GM21528 (cell line): ENCODE measurements around the gene TPRG1.

Experiments used
- ATAC-seq: cut with Tn5 transposase; IDR thresholded peaks from one replicate; pipeline ENCODE4 v1.9.1; 2021; ENCODE audit warnings: mild to moderate bottlenecking, moderate library complexity; ENCODE audit not compliant: unreplicated experiment, low FRiP score

Gene TPRG1

DNA sequence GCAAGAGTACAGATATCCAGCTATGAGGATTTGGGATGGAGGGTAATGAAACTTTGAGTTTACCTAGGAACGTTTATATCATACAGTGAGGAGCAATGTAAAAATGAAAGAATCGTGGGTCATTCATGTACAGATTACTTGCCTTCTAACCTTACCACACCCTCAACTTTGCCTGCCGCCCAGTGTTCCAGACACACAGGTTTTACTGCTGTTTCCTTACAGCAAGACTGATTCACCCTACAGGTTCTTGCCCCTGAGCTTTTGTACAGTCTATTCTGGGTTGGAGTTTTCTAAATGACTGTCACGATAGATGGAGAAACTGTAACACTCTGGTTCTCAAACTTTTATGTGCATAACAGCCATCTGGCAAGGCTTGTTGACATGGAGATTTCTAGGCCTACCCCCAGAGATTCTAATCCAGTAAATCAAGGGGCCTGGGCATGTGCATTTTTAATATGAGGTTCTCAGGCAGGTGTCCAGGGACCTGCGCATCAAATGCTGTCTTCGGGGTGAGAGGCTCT, 6.6 kb upstream of the TPRG1 start:
- no peak for ATAC-seq

DNA sequence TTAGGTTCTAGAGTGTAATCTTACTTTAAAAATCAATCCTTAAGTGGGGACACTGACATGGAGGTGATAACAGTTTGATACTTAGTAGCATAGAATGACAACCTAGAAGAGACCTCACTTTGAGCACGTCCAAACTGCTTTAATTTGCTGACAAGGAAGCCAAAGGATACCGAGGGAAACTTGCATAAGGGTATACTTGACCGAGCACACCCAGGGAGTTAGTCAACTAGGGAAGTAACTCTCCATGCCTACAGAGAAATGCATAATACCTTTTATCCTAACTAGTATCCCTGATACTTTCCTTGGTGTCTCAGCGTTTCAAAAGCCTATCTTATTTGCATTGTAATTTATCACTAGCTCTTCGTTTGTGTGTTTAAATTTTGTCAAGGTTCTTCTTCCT, 5.5 kb upstream of the TPRG1 start:
- no peak for ATAC-seq

DNA sequence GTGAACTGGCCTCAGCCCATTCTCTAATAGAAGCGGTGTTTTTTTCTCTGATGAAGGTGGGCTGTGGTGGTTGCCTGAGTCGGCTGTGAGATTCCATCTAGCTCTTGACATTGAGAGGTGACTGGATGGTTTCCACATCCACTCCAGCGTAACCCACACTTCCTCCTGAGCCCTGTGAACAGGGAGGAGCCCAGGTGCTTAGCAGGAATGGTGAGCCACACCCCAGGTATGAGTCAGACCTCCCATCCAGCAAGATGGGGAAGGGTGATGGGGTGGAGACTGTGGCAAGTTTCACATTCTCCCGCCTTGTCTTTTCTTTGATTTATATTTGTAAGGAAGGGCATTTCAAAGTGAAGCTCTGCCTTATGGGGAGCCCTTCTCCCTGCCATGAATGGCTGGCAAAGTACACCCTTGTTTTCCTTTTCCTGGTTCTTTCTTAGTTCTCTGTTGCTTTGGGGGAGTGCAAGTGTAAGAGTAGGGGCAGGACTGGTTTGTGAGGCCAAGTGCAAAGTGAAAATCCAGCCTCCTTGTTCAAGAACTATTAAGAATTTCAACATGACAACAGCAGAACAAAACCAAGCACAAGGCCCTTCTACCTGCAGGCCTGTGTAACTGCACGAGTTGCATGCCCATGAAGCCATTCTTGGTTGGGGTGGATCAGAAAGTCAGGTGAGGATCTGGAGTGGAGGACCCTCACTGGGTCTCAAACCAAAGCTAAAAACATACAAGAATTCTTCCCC, 4.6 kb upstream of the TPRG1 start:
- no peak for ATAC-seq

DNA sequence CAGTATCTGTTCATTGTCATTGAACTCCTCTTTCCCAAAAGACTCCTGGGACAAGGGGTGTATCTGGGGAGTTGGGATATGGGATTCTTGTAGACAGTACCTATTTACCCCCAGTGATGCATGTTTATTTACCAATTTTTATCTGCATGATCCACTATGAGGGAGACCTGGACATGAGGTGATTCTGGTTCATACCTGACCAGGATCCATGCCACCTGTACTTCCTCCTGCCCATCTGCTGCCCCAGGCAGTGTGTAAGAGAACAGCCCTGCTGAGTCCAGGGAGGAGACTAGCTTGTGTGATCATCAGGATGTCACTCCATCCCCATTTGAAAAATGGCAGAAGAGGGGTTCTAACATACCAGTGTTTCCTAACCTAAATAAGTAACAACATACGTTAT, 3.1 kb upstream of the TPRG1 start:
- no peak for ATAC-seq

DNA sequence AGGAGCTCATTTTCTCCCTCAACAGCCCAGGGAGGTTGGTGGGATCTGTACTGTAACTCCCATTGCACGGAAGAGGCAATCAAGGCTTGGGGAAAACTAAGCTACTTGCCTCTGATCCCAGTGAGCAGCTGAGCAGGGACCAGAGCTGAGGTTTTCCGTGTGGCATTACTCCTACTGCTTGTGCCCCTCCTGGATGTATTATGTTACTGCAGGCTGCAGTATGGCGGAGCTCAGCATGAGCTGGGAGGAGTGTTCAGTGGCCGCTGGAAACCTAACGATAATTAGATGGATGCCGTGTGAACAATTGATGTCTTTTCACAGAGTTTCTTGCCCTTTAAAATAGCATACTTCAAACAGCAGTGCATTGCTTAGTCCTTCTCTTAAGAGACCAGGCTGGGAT, 2.0 kb upstream of the TPRG1 start:
- no peak for ATAC-seq

DNA sequence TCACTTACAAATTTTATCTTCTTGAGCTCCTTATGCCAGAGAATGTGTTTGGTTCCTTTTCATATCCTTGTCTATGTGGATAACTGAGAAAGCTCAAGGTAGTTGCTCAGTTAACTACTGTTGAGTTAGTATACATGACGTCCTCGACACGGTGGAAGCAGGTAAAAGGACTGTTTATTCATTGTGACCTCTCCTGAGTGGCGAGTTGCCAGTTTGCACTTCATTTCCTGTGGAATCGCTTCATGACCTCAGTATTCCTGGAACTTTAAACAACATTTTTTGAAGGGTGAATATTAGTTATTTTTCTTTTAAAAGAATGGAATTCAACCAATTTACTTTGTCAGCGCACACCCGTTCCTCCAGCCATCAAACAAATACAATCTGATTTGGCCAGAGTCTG, 1.2 kb upstream of the TPRG1 start:
- ATAC-seq: no peak

DNA sequence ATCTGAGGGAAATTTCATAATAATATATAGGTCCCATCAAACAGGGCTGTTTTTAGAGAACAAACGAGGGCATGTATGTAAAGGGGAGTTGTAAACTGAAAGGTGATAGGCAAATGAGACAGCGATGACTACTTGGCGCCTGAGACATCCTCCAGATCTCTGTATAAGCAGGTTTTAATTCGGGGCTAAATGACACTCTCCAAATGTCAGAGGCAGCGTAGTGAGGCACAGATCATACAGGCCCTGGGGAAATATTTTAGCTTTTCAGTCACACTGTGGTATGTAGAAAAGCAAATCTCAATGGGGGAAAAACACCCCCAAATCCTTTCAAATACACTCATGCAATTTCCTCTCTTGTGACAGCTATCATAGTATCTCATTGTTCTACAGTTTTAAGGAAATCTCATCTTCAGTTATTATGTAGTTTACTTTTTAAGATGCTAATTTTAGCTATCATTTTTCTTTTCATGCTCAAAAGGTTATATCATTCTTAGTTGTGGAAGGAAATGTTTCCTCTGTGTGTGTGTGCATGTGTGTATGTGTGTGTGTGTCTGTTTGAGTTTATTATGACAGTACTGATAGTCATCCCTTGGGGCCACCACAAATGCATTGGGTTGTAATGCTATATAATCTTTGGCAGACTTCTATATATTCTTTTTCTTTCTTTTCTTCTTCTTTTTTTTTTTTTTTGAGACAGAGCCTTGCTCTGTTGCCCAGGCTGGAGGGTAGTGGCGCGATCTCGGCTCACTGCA, 1.1 kb downstream of the TPRG1 start:
- ATAC-seq: no peak

DNA sequence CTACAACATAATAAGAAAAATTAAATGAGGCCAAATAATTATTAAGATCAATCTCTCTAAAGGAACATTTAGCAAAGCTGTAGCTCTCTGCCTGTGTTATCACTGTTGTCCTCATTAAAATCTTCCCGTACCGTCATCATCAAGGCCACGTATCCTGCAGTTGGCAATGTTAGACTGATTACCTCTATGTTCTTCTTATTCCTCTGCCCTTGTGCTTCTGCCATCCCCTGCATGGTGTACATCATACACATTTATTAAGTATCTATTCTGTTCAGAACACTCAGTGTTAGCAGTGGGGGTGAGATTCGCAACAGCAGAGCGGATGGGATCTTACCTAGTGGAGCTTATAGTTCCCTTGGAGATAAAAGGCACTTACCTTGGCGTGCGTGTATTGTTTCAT, 12.8 kb downstream of the TPRG1 start:
- no peak for ATAC-seq

DNA sequence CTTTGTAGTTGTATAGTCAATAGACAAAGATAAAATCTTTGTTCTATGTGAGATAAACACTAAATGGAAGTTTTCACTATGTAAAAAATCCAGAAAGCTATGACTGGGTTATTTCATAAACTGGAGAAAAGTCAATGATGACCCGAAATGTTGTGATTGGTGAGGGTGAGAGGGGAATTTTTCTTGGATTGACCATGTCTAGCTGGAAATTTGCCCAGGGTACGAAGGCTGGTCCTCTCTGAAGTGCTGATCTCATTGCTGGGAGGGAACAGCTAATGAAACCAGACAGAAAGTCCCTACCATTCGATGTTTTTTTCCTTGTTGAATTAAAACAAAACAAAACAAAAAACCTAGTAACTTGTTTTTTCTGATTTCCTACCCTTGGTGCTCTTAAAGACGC, 14.3 kb downstream of the TPRG1 start:
- no peak for ATAC-seq

DNA sequence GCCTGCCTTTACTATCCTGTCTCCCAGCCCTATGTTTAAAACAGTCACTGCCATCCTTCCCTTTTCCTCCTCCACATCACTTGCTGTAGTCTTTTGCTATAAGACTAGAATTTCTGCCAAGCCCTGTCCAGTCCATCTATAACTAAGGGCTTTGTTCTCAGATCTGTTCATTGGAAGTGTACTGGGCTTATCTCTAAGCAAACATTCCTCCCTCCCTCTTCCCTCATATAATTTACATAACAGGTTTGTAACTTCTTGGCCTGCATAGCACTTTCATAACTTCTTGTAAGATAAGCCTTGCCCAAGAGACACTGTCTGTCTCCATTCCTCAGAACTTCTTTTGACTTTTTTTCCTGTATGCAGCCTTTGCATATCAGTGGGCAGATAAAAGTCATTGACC, 16.7 kb downstream of the TPRG1 start:
- no peak for ATAC-seq

DNA sequence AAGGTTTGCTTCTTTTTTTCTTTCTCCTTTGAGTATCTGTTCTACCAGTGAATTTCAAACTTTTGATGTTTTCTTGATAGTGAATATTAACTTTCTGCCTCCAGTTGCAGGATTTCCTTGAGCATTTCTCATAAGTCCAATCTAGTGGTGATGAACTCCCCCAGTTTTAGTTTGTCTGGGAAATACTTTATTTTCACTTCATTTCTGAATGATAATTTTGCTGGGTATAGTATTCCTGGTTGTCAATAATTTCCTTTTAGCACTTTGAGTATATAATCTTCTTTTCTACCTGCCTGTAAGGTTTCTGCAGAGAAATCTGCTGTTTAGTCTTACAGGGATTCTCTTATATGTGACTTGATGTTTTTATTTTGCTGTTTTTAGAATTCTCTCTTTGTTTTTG, 21.0 kb downstream of the TPRG1 start:
- no peak for ATAC-seq

DNA sequence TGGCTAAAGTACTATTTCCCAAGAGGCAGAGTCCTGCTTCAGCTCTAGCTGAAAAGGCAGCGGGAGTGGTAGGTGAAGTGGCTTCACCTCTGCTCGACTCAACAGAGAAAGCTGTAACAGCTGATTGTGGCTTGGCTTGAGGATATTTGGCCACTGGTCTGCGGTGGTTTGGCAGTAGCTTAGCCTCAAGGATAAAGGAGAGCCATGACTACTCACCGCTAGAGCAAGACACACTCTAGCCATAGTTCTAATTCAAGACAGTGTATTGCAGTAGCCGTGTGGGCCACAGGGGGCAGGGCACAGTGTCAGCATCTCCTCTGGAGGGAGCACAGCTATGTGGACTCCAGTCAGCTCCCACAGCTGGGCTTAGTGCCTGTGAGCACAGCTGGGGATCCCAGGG, 23.5 kb downstream of the TPRG1 start:
- no peak for ATAC-seq

DNA sequence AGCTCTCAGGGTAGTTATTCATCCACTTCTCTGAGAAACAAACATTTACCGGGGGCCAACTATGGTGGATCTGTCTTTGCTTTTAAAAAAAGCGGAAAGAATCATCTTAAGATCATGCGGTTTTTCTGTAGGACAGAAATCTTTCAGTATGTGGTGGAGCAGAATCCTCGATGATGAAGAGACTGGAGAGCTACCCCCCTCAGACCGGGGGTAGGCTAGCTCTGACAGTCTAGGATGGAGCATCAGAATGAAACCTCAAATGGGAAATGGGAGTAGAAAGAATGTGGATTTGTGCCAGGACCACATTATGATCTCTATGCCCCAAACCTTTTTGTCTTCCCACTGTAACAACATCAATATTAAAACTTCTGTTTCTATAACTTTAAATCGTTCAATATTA, 30.3 kb downstream of the TPRG1 start:
- no peak for ATAC-seq

DNA sequence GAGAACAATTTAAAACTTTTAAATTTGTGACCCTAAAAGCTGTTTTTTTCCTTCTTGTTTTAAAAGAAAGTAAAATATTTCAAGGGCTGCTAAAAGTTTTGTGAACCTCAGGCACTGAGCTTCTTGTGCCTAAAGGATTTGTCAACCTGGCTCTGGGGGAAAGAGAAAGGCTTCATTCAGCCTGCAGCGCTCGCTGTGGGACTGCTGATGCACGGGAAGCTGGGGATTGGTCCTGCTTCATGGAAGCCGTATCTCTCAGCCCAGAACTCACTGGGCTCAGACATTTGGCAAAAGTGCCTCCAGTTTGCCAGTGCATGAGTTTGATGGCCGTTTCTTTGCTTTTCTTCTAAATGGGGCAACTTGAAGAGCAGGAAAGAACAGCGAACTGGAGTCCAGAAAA, 30.8 kb downstream of the TPRG1 start:
- no peak for ATAC-seq

DNA sequence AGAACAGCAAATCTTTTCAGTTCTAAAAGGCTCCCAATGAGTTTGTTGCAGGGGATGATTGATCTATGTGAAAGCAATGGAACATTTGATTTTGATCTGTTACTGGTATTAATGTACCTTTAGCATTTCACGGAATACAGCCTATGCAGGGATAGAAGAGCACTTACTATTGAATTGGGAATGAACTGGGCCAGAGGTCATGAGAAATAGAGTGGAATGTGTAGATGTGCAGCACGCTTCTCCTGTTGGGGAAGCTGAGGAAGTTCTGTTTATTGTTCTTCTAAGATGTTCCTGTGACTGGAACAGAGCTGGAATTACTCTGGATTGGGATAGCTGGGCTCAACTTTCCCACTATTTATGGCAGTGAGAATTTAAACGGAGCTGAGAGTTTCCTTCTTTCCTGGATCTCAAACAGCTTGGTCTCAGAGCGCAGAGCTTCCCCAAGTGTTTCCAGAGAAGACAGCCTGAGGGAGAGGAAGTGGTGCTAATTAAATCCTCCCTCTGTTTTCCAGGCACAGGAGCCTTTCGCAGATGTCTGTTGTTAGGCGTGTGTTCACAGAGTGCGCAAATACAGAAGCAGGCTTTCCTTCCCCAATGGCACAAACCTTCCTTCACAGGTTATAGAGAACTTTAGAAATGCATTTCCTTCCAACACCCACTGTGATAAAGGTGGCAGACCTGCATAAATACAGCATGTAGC, 32.5 kb downstream of the TPRG1 start:
- ATAC-seq: no peak

DNA sequence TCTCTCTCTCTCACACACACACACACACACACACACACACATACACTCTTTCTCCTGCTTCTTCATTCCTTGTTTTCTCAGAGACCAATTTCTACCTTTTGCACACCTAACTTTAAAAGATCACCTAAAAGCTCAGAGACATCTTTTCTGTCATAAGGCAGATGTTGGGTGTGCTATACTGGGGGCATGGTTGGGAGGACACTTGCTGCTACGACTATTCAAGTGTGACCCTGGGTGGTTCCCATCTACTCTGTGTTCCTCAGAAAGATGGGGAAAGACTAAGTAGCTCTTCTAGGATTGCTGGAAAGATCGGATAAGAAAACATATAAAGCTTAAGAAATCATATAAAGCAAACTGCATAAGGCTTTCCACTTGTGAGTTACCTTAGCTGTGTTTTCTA, 33.2 kb downstream of the TPRG1 start:
- no peak for ATAC-seq

DNA sequence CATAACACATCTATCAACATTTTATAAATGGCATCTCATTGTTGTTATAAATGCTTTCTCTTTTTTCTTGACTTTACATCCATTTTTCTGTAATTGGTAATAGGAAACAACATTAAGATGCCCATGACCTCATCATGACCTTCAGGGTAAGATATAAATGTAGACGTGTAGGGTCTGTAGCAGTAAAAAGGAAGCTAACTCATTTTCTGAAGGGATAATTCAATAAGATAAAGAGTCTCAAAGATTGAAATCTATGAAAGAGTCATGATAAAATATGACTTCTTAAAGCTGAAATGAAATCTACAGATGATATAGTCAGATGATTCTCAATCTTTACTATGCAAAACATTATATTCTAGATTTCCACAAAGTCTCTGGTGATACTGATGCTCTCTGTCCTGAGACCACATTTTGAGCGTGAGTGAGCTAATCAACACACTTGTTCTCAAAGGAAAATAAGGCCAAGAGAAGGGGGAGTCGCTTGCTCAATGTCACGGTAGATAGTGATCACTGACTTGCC, 38.5 kb downstream of the TPRG1 start:
- no peak for ATAC-seq

DNA sequence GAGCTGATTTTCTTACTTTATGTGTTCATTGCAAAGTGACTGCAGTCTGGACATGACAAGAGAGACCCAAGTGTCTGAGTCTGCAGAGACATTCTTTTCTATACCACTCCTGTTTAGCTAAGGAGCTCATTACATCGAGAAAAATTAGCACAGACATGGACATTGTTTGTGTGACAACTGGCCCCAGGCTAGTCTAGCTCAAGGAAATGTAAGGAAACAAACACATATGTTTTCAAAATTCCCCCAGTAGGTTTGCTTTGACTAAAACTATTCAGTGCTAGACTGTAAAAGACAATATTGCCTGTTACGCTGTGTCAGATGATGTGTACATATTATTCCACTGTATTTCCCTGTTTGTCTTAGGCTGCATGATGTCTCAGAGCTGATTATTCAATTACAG, 40.9 kb downstream of the TPRG1 start:
- no peak for ATAC-seq

DNA sequence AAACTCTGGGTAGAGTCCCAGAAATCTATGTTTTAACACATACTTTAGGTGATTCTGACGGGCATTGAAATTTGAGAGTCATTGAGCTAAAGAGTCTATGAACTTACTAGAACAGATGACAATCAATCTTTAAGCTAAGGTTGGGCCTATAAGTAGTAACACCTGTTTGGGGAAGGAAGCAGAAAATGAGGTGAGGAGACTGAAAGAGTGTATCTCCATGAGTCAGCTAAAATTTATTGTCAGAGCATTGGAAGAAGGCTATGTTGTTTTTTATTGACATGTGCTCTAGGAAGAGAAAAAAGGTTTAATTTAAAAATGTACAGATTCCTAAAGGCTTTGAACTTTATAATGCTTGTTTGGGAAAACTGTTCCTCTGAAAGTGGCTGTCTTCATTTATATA, 42.9 kb downstream of the TPRG1 start:
- no peak for ATAC-seq

DNA sequence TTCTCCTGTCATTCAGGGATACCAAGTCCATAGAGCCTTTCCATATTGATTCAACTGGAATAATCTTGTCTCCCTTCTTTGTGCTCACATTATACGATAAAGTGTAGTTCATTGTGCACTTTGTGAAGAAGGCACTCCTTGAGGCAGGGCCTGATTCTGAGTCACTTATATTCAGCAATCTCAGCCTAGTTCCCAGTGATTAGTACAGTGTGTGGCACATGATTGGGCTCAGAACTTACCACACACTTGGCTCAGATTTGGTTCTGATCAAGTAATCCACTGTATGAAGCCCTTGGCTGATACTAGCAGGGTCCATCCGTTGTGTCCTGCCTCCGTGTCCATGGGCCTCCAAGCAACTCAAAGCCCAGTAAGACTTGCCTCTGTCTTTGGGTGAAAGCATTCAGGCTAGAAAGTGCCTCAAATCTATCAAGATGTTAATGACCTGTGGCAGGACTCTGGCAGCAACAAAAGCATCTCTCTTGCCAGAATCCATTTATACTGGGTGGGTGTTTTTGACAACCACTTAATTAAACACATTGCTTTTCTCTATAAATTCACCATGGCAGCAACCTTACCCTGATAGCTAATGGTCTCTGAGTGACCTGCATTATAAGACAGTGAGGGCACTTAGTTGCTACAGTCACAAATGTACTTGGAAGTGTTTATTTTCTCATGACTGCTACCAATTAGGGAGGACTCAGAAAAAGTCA, 51.3 kb downstream of the TPRG1 start:
- ATAC-seq: no peak

DNA sequence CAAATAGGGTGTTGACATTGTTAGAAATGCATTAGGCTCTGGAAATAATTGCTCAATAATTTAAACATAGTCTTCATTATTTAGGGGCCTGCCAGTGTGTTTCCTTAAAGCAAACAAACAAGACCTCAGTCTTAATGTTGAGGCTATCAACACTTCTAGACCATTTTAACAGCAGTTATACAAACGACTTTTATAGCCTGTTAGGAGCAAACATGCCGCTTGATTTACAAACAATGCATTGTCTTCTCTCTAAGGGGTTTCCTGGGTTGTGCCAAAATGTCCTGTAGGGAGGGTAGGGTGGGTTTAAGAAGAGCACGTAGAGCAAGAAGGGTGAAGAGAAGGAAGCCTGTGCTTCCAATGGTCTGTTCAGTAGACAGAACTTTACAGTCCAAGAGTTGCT, 53.7 kb downstream of the TPRG1 start:
- no peak for ATAC-seq
